Stimulated activated CD4-positive, alpha-beta T cell treated with anti-CD3 and anti-CD28 coated beads, TNF-alpha, amount 100 ng/mL, for 1 hour (primary cell): Measurements from ENCODE around the gene ANKRD55.

ENCODE experiments used
- DNase-seq, 3 donors: peaks; one replicate each; pipeline ENCODE4 v3.0.0-alpha.2; 2020; ENCODE audit warnings: low read depth in 3 of 3, low spot score in 1 of 3

Gene ANKRD55

DNA sequence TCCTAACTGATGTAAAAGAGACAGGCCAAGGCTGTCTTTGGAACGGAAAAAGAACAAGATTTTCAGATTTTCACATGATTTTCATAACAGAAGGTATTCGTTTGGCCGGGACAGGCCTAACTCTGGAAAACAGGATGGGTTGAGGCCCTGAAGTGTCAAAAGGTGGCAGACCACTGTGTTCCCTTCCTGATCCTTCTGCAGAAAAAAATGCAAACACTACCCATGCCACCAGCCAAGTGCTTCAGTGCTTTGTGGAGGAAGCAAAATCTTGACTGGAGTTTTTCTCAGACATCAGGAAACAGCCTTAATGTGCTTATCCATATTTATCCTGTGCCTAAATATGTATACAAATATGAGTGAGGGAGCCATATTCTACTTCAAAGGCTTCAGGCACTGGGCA lies 124.9 kb downstream of the ANKRD55 start:
- no peak for DNase-seq

DNA sequence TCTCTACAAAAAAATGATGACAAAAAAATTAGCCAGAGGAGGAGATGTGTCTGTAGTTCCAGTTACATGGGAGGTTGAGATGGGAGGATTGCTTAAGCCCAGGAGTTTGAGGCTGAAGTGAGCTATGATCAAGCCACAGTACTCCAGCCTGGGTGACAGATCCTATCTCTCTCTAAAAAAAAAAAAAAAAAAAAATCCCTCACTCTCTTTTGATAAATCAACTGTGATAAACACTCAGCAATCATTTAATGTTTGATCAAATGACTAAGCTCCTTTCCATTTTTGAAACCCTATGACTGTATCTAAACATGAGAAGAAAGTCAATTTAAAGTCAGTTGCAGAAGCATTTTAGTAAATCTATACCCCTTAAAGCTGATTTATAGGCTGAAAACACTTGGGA lies 126.3 kb downstream of the ANKRD55 start:
- DNase-seq, result no peak

GRCh38 chr5:56105511-56106291 lies 127.4 kb downstream of the ANKRD55 start:
- DNase-seq, result no peak

- DNase-seq, result no peak
These were observed 130.2 kb downstream of the ANKRD55 start for GRCh38 chr5:56102889-56103288.

DNA sequence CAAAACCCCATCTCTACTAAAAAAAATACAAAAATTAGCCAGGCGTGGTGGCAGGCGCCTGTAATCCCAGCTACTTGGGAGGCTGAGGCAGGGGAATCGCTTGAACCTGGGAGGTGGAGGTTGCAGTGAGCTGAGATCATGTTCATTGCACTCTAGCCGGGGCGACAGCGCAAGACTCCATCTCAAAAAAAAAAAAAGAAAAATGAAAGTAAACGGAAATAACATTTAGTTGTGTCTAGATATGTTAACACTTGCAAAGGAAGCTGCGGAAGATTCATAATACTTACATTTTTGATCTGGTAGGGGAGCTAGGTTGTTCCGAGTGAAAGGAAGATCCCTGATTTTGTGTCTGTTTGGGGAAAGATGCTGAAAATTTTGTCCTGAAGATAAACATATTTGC lies 130.9 kb downstream of the ANKRD55 start:
- peak in 1 of 3 donors; percentile 5 for DNase-seq

DNA sequence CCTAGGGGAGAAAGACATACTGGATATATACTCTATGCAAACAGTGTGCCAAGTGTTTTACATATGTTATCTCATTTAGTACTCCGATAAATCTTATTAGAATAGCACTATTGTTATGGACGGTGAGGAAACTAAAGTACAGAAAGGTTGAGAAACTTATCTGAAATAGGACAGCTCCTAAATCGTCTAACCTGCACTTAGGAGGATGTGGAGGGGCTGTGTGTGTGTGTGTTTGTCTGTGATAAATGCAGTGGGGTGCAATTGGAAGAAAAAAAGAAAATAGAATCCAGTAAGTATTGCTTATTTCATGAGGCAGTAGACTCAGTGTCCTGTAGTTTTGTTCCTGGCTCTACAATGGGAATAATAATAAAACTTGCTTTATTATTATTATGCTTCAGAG lies 131.9 kb downstream of the ANKRD55 start:
- DNase-seq, result no peak

GRCh38 chr5:56100439-56101176 lies 132.5 kb downstream of the ANKRD55 start:
- no peak for DNase-seq

DNA sequence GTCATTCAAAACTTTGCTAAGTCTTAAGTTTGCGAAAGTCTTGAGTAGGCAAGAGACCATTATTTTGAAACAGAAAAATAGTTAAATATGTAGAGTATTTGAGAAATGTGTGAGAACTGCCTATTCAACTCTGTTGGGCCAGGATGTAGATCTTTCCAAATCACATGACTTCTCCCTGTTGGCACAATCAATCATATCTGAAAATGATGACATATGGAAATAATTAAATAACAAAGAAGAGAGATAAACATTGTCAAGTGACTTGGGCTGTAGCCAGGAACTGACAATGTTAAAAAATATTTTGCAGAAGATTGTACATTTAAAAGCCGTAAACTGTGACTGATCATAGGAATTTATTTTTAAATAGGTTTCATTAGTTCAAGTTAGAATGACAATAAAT lies 133.8 kb downstream of the ANKRD55 start:
- DNase-seq, result no peak

GRCh38 chr5:56097055-56097454 lies 136.1 kb downstream of the ANKRD55 start:
- DNase-seq, result no peak

GRCh38 chr5:56095579-56096102 lies 137.5 kb downstream of the ANKRD55 start:
- no peak for DNase-seq

GRCh38 chr5:56094579-56095361 lies 138.4 kb downstream of the ANKRD55 start:
- peak in 1 of 3 donors; percentile 55 for DNase-seq

GRCh38 chr5:56093970-56094369 lies 139.2 kb downstream of the ANKRD55 start:
- no peak for DNase-seq

- no peak for DNase-seq
These were observed 141.0 kb downstream of the ANKRD55 start for GRCh38 chr5:56092115-56092514.

- no peak for DNase-seq
These were observed 141.5 kb downstream of the ANKRD55 start for GRCh38 chr5:56091664-56092063.

- no peak for DNase-seq
These were observed 142.2 kb downstream of the ANKRD55 start for GRCh38 chr5:56090793-56091460.

GRCh38 chr5:56088967-56089829 lies 143.9 kb downstream of the ANKRD55 start:
- DNase-seq, result no peak

DNA sequence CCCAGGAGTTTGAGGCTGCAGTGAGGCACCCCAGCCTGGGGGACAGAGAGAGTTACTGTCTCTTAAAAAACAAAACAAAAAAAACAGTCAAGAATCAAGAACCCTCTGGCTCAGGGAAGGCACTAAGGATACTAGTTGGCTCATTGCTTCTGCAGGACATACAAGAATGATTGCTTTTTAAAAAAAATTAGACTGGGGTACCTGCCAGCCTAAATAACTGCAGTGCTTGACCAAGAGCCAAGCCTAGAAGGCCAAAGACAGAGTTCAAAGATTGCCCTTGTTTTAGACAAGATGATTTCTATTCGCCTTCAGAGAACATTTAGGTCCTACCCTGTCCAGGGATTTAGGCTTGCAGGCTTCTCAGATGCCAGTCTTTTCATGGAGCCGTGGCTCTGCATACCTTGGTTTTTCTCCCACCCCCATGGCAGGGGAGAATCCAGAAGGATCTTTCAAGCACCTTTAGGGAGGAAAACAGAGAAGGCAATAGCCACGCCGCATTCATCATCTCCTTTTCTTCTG lies 144.6 kb downstream of the ANKRD55 start:
- DNase-seq, result no peak

GRCh38 chr5:56085193-56085592 lies 147.9 kb downstream of the ANKRD55 start:
- no peak for DNase-seq

GRCh38 chr5:56083286-56083854 lies 149.8 kb downstream of the ANKRD55 start:
- no peak for DNase-seq
